SK-MEL-5 (cell line): ENCODE data around the gene ZBTB8A. TPM values are rescaled to one million over a fixed set of nuclear protein-coding genes. Genes with fewer than 3 reads are reported as not detected.
"Not testable (repeated sequence)": the region's sequence is repeated elsewhere in the genome, so short reads cannot be mapped to it uniquely, and the experiment has no call there.

Experiments
- DNase-seq: peaks from one replicate; pipeline ENCODE4 v3.0.0-alpha.2; 2016; ENCODE audit warnings: low read depth, low spot score
- in situ Hi-C: cut with HindIII; loops from 2 replicates; pipeline ENCODE4 v1.10.0; 2016; ENCODE audit warnings: low sequenced_read_pairs, high pct_unique_total_duplicates, low pct_unique_long_range_greater_than_20kb
- total RNA-seq: library from RNA; depleted of rRNA; stranded (reverse); fragments of >200 nt; shearing (Covaris generic); gene quantifications from 2 replicates; pipeline ENCODE4 v1.2.3, GENCODE V29; 2014

ZBTB8A gene
- total RNA-seq, 1 experiment from 2014 or later, result 3.7 TPM

DNA sequence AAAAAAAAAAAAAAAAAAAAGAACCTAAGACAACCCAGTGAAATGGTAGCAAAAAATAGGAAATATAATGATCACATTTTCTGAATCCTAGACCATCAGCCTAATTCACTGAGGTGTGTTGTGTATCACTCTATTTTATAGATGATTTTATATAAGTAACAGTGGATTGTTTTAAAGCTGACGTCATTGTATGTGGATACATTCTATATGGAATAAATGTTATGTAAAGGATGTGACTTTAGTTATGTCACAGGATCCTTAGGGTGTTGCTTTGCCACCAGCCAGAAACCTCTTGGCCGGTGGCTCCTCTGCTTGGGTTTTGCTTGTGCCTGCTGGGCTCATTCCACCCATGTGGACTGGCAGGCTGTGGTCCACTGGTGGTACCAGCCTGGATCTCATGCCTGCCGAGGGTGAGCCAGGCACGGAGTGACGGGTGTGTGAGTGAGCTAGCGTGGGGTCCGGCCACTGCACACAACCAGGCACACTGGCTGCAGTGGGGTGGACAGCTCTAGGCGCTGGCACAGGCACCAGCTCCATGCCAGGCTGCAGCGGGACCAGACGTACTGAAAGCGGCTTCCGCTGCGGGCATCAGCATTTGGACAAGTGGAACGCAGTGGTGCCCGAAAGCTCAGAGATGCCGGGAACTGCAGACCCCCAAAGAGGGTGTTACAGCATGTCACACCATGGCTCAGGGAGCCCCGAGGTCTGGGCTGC is 66.6 kb downstream of the ZBTB8A start:
- DNase-seq, result no peak
- in situ Hi-C loops, result no loop called here

DNA sequence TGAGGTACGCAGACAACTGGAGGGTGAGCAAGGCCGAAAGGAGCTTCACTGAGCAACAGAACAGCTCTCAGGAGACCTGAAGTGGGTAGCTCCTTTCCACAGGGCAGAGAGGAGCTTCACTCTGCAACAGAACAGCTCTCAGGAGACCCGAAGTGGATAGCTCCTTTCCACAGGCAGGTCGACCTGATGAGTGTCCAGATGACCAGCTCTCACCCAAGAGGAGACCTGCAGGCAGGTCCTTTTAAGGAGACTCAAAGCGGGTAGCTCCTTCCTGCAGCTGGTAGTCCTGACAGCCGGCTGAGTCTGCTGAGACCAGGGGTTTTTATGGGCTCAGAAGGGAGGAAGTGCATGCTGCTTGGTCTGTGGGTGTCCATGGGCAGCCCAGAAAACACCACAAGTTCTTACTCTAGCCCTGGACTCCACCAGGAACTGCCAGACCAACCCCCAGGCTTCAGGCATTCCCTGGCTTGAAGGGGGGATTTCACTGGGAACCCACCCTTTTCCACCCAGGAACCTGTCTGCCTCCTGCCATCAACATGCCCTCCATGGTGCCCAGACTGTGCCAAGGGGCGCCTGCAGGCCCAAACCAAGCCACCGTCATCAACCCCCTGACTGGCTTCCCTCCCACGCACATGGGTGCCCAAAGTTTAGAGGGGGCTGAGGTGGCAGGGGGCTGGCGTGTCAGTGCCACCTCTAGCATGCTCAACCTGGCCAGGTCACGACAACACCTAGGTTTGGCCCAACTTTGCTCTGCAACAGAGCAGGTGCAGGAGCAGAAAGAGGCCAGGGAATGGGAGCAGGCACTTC is 67.5 kb downstream of the ZBTB8A start:
- in situ Hi-C loops, result no loop called here
- no peak for DNase-seq

DNA sequence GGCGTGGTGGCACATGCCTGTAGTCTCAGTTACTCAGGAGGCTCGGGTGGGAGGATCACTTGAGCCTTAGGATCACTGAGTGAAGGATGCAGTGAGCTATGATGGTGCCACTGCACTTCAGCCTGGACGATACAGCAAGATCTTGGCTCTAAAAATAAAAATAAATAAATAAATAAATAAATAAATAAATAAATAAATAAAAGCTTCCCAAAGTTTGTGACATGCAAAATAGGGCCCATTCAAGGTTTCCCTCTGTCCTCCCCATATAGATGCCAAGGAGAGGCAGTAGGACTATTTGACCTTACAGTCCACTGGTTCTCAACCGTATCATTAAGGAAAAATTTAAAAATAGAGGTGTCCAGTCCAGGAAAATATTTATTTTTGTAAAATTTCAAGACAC is 70.0 kb downstream of the ZBTB8A start:
- in situ Hi-C loops, result no loop called here

DNA sequence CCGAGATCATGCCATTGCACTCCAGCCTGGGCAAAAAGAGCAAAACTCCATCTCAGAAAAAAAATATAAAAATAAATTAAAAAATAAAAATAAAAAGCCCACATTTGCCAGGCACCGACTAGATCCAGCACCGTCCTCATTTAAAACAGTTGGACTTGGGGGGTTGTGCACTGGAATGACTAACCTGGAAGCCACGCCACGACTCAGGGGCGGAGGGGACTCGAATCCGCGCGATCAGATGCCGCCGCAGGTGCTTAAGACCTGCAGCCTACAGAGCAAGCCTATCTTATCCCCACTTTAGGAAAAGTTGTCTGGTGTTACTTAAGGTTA is 72.6 kb downstream of the ZBTB8A start:
- in situ Hi-C loops, result no loop called here
- no peak for DNase-seq

More for the DNA sequence above, 70.0 kb downstream of the ZBTB8A start:
- no peak for DNase-seq

- in situ Hi-C loops, result no loop called here
- DNase-seq, result peak; percentile 54
Measured at GRCh38 chr1:32612189-32612881, 73.1 kb downstream of the ZBTB8A start.

DNA sequence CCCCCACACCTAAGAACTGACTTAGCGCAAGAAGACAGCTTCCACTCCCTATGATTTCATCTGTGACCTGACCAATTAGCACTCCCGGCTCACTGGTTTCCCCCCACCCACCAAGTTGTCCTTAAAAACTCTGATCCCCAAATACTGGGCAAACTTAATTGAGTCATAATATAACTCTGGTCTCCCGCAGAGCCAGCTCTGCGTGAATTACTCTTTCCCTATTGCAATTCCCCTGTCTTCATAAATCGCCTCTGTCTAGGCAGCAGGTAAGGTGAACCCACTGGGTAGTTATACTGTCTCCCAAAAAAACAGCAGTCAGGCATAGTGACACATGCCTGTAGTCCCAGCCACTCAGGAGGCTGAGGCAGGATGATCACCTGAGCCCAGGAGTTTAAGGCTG is 74.2 kb downstream of the ZBTB8A start:
- no peak for DNase-seq
- in situ Hi-C loops, result no loop called here

DNA sequence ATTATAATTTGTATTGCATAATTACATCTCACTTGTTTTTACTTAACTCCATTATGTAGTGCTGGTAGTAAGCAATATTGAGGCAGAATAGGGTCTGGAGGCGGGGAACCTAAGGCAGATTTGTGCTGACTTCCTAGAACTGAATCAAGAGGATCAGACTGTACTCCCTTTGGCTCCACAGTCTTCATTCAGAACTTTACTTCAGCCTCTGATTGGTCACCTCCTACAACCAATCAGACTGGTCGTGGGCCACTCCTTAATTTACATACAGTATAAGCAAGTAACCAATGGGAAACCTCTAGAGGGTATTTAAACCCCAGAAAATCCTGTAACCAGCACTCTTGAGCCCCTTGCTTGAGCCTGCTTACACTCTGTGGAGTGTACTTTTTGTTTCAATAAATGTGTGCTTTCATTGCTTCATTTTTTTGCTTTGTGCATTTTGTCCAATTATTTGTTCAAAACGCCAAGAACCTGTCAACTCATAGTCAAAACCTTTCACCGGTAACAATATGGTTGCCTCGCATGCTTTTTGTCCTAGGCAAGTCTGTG is 79.5 kb downstream of the ZBTB8A start:
- in situ Hi-C loops, result no loop called here
- peak; percentile 46 for DNase-seq

DNA sequence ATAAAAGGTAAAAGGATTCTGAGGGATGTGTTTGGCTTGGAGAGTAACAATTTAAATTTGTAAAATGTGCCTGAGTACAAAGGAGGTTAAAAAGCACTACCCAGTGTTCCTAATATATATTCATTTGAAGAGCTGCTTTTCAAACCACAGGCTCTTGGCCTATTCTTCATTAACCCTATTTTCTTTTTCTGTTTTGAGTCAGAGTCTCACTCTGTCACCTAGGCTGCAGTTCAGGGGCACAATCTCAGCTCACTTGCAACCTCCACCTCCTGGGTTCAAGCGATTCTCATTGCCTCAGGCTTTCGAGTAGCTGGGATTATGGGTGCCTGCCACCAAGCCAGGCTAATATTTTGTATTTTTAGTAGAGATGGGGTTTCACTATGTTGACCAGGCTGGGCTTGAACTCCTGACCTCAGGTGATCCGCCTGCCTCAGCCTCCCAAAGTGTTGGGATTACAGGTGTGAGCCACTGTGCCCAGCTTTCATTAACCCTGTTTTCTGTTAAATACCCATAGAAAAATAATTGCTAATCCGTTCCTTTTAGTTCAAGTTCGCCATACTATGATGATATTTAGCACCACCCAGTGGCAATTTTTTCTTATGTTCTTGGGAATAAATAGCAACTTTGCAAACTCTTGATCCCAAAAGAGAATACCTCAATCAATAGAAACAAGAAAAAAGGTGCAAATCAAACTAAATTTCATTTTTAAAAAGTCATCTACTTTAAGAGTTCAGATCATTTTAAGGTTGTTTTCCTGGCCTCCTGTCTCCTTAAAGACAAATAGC is 80.7 kb downstream of the ZBTB8A start:
- in situ Hi-C loops, result no loop called here
- peak; percentile 31 for DNase-seq

GRCh38 chr1:32622205-32622604 is 83.0 kb downstream of the ZBTB8A start:
- no peak for DNase-seq
- in situ Hi-C loops, result no loop called here

GRCh38 chr1:32622806-32623681 is 83.8 kb downstream of the ZBTB8A start:
- DNase-seq, result no peak
- in situ Hi-C loops, result no loop called here

- in situ Hi-C loops, result no loop called here
- DNase-seq, result no peak
Measured at GRCh38 chr1:32623775-32624174, 84.5 kb downstream of the ZBTB8A start.

GRCh38 chr1:32626176-32626575 is 86.9 kb downstream of the ZBTB8A start:
- in situ Hi-C loops, result no loop called here

DNA sequence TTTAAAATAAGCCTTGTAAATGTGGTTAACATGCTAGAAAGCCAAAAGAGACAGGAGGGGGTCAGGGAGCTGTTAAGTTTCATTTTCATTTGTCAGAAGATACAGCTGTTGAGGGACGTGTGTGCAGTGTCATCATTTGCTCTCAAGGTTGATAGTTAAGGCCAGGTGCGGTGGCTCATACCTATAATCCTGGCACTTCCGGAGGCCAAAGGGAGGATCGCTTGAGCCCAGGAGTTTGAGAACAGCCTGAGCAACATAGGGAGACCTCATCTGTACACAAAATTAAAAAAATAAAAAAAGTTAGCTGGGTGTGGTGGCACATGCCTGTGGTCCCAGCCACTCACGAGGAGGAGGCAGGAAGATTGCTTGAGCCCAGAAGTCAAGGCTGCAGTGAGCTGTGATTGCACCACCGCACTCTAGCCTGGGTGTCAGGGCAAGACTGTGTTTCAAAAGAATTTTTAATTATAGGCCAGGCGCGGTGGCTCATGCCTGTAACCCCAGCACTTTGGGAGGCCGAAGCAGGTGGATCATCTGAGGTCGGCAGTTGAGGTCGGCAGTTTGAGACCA is 88.5 kb downstream of the ZBTB8A start:
- in situ Hi-C loops, result no loop called here
- DNase-seq, result no peak

More at GRCh38 chr1:32626176-32626575, 86.9 kb downstream of the ZBTB8A start:
- DNase-seq, result no peak

- in situ Hi-C loops, DNase-seq: not testable (repeated sequence)
Measured at GRCh38 chr1:32630173-32630572, 90.9 kb downstream of the ZBTB8A start.

- in situ Hi-C loops, result no loop called here
- no peak for DNase-seq
Measured at GRCh38 chr1:32632829-32633228, 93.6 kb downstream of the ZBTB8A start.

GRCh38 chr1:32635508-32636277 is 96.5 kb downstream of the ZBTB8A start:
- in situ Hi-C loops, result no loop called here
- DNase-seq, result no peak
